A673 (cell line): ENCODE data around the gene SLC17A5. TPM values are rescaled to one million over a fixed set of nuclear protein-coding genes. Genes with fewer than 3 reads are reported as not detected.
A peak's percentile ranks its signal among the peaks of the same experiment; 100 is the strongest.

ENCODE experiments used
- BruUV-seq: library from RNA; stranded (reverse); fragments of 400-500 nt; replicated peaks from 2 replicates; lab custom pipeline; 2021; lab: Mats Ljungman, UMichigan
- CTCF ChIA-PET: fragments of 300-600 bp; sonication (Branson Sonifier 250); formaldehyde crosslinking; loops from one replicate; lab custom pipeline; 2022; ENCODE audit warnings: antibody characterized with exemption; lab: Charles Lee
- POLR2A ChIA-PET: fragments of 300-600 bp; sonication (Branson Sonifier 250); formaldehyde crosslinking; loops from one replicate; lab custom pipeline; 2022; ENCODE audit warnings: antibody characterized with exemption; ENCODE audit not compliant: low non-redundant PET; lab: Charles Lee
- DNase-seq: peaks from one replicate; pipeline ENCODE4 v3.0.0-alpha.2; 2015; ENCODE audit warnings: low spot score
- H3K27ac ChIP-seq: fragments of 200-600 bp; sonication (generic); 2 replicates; pipeline ENCODE4 v1.5.1; 2016; ENCODE audit warnings: mixed run types, low read depth, mild to moderate bottlenecking, mixed read lengths, antibody characterized with exemption, low read length; ENCODE audit not compliant: poor library complexity, severe bottlenecking
- H3K27me3 ChIP-seq: fragments of 200-600 bp; sonication (generic); replicated peaks from 2 replicates; pipeline ENCODE4 v1.6.1; 2017; ENCODE audit warnings: mixed run types, low read depth, mild to moderate bottlenecking, mixed read lengths, antibody characterized with exemption, low read length; ENCODE audit not compliant: insufficient read depth, poor library complexity
- H3K36me3 ChIP-seq: fragments of 200-600 bp; sonication (generic); 2 replicates; pipeline ENCODE4 v1.6.1; 2016; ENCODE audit warnings: mixed run types, mild to moderate bottlenecking, mixed read lengths, antibody characterized with exemption, low read length; ENCODE audit not compliant: insufficient read depth, poor library complexity, severe bottlenecking
- H3K4me1 ChIP-seq: fragments of 200-600 bp; sonication (generic); 2 replicates; pipeline ENCODE4 v1.6.1; 2017; ENCODE audit warnings: mixed run types, mild to moderate bottlenecking, mixed read lengths, antibody characterized with exemption, low read length; ENCODE audit not compliant: insufficient read depth, poor library complexity, severe bottlenecking
- H3K4me3 ChIP-seq: fragments of 200-600 bp; sonication (generic); 2 replicates; pipeline ENCODE4 v1.5.1; 2016; ENCODE audit warnings: low read depth, mixed run types, mild to moderate bottlenecking, mixed read lengths, low read length; ENCODE audit not compliant: poor library complexity, severe bottlenecking
- H3K9me3 ChIP-seq: fragments of 200-600 bp; sonication (generic); 2 replicates; pipeline ENCODE4 v1.6.1; 2016; ENCODE audit warnings: mixed run types, low read depth, mild to moderate bottlenecking, mixed read lengths, antibody characterized with exemption, low read length; ENCODE audit not compliant: poor library complexity, severe bottlenecking
- CTCF ChIP-seq: fragments of 300-800, 200-600 bp; sonication (generic); conservative IDR thresholded peaks from 2 replicates; pipeline ENCODE4 v1.5.1; 2017; ENCODE audit warnings: low read depth, mild to moderate bottlenecking, antibody characterized with exemption, low read length, moderate library complexity, mixed read lengths
- EZH2 ChIP-seq: fragments of 200-600 bp; sonication (generic); IDR thresholded peaks from 2 replicates; pipeline ENCODE4 v1.6.1; 2017; ENCODE audit warnings: borderline replicate concordance, low read depth, mild to moderate bottlenecking, mixed read lengths, antibody characterized with exemption, low read length; ENCODE audit not compliant: poor library complexity, severe bottlenecking
- intact Hi-C: fragments of 100-400 bp; cut with micrococcal nuclease; formaldehyde crosslinking; loops from one replicate; pipeline ENCODE4 v1.10.0; 2022; ENCODE audit not compliant: unreplicated experiment
- total RNA-seq: library from RNA; stranded (reverse); gene quantifications from 2 replicates; pipeline ENCODE4 v1.2.3, GENCODE V29; 2021

SLC17A5 gene
- total RNA-seq, 1 experiment from 2014 or later, result 6.1 TPM

GRCh38 chr6:73665686-73666319 lies 12.0 kb upstream of the SLC17A5 start:
- H3K27ac ChIP-seq, result no peak overlapping the region
- CTCF ChIA-PET, result no interaction called here

GRCh38 chr6:73664701-73665100 lies 10.9 kb upstream of the SLC17A5 start:
- BruUV-seq, result no TSS peak
- CTCF ChIA-PET, result no interaction called here
- no peaks in the 10 kb centered on the region for H3K36me3 ChIP-seq
- H3K4me1 ChIP-seq, result no peaks in the 10 kb centered on the region
- DNase-seq, result no peak
- TF ChIP-seq CTCF (no peak), EZH2 (no peak)
- POLR2A ChIA-PET, result no interaction called here
- intact Hi-C loops, result no loop called here
- no peak overlapping the region for H3K27ac ChIP-seq
- no peaks in the 10 kb centered on the region for H3K9me3 ChIP-seq
- no peaks in the 10 kb centered on the region for H3K27me3 ChIP-seq
- no peak overlapping the region for H3K4me3 ChIP-seq

More at GRCh38 chr6:73665686-73666319, 12.0 kb upstream of the SLC17A5 start:
- intact Hi-C loops, result no loop called here
- peak; percentile 17 for DNase-seq
- Histone ChIP-seq H3K36me3 (no peaks in the 10 kb centered on the region), H3K27me3 (no peaks in the 10 kb centered on the region), H3K4me3 (no peak overlapping the region), H3K4me1 (no peaks in the 10 kb centered on the region), H3K9me3 (no peaks in the 10 kb centered on the region)
- TF ChIP-seq EZH2 (no peak), CTCF (no peak)
- BruUV-seq, result no TSS peak
- POLR2A ChIA-PET, result no interaction called here

GRCh38 chr6:73657201-73657600 lies 3.4 kb upstream of the SLC17A5 start:
- no peak for DNase-seq
- CTCF ChIA-PET, result no interaction called here
- Histone ChIP-seq H3K27me3 (no peaks in the 10 kb centered on the region), H3K4me1 (no peaks in the 10 kb centered on the region), H3K4me3 (no peak overlapping the region), H3K27ac (no peak overlapping the region), H3K36me3 (no peaks in the 10 kb centered on the region), H3K9me3 (no peaks in the 10 kb centered on the region)
- POLR2A ChIA-PET, result no interaction called here
- intact Hi-C loops, result no loop called here
- no peak for TF ChIP-seq EZH2
- no peak for TF ChIP-seq CTCF
- no TSS peak for BruUV-seq
